GM19351 (cell line): ENCODE measurements around the gene PTGFRN.

Experiments
- ATAC-seq: cut with Tn5 transposase; IDR thresholded peaks from one replicate; pipeline ENCODE4 v1.9.1; 2021; ENCODE audit warnings: mild to moderate bottlenecking, moderate library complexity; ENCODE audit not compliant: unreplicated experiment

Gene PTGFRN

DNA sequence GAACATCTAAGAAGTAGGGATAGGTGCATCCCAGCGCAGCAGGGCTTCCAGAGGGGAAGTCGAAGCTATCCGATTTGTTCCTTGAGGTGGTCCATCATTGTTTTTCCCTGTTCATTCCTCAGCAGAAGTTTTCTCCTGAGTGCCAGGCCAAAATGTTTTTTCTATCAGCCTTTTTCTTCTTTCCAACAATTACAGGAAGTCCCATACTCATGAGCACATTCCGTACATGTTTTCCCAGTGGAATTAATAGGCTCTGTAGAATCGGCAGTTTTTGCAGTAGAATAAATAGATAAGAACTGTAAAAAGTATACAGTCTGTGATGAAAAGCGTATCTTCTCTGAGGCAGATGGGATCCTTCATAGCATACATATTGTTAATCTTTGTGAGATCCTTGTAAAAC is 116.6 kb downstream of the PTGFRN start:
- ATAC-seq = no peak

DNA sequence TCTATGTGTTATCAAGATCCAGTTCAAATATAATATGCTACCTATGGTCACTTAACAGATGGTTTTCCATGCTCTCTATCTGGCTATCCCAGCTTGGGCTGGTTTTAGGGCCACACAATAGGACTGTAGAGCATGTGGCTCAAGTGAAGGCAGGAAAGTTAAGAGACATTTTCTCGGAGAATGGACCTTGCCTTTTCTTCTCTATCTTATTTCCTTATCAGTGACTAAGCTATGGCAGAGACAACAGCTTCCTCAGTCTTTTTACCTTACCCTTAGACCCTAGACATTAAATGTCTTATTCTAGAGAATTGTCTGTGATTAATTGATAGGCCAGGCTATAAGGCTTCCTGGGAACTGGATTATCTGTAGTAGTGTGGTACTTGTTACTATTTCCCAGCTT is 120.0 kb downstream of the PTGFRN start:
- no peak for ATAC-seq

DNA sequence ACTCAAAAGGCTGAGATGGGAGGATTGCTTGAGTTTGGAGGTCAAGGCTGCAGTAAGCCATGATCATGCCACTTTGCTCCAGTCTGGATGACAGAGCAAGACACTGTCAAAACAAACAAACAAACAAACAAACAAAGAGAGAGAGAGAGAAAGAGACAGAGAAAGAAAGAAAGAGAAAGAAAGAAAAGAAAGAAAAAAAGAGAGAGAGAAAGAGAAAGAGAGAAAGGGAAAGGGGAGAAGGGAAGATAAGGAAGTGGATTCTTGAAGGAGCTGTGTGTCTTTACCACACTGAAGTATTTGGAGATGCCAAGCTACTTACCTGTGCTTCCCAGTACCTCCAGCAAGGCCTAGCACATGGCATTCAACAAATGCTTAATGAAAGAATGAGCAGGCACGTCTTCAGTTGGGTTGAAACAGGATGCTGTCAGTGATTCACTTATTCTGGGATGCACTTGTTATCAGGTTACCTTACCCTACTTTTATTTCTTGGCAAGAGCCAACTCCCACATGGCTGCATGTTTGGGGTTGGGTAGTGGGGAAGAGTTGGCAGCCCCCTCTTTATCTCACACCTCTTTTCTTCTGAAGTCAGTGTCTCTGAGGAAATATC is 120.7 kb downstream of the PTGFRN start:
- no peak for ATAC-seq

GRCh38 chr1:117032266-117032665 is 122.5 kb downstream of the PTGFRN start:
- no peak for ATAC-seq

GRCh38 chr1:117032681-117033539 is 123.2 kb downstream of the PTGFRN start:
- ATAC-seq = no peak

- ATAC-seq = no peak
Observed at GRCh38 chr1:117033772-117034171, 124.1 kb downstream of the PTGFRN start.

- ATAC-seq = no peak
Observed at GRCh38 chr1:117034791-117035290, 125.1 kb downstream of the PTGFRN start.

DNA sequence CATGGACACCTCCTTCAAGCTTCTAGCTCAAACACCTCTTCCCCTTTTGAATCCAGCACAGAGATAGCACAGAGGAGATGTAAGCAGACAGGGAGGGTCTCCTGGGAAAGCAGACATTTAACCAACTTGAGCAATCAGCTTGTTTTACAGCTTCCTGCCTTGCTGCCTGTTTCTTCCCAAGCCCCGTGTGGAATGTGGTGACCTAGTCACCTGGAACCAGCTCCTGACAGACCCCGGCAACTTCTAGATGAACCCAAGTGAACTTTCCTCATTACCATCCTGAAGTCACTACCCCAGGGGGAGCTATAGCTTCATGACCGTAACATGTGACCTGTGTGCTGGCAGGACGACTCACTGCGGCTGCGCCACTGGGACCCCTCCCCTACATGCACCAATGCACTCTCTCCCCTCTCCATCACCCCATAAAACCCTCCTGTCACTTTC is 126.3 kb downstream of the PTGFRN start:
- ATAC-seq = no peak

DNA sequence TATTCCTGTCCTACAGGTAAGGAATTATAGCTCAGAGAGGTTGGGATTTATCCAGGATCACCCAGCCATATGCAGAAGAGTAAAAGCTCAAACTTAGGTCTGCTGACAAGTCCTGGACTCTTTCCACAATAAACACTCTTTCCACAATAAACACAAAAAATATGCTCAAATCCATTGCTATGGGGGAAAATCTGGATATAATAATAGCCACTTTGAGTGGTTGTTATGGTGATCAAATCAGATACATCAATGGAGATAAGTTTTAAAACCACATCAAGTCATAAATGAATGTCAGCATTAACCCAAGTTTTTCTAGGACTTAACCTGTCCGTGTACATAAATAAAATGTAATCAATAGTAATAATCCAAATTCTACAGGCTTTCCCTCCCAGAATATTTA is 128.1 kb downstream of the PTGFRN start:
- no peak for ATAC-seq

GRCh38 chr1:117038236-117038635 is 128.5 kb downstream of the PTGFRN start:
- no peak for ATAC-seq
